Right hindlimb (tissue), 1 donor: ENCODE data around the gene CIB2.

Experiments
- DNase-seq: peaks from one replicate; pipeline ENCODE4 v3.0.0-alpha.2; 2018

Gene CIB2

GRCh38 chr15:78082743-78083110 is 48.5 kb downstream of the CIB2 start:
- DNase-seq, result no peak

DNA sequence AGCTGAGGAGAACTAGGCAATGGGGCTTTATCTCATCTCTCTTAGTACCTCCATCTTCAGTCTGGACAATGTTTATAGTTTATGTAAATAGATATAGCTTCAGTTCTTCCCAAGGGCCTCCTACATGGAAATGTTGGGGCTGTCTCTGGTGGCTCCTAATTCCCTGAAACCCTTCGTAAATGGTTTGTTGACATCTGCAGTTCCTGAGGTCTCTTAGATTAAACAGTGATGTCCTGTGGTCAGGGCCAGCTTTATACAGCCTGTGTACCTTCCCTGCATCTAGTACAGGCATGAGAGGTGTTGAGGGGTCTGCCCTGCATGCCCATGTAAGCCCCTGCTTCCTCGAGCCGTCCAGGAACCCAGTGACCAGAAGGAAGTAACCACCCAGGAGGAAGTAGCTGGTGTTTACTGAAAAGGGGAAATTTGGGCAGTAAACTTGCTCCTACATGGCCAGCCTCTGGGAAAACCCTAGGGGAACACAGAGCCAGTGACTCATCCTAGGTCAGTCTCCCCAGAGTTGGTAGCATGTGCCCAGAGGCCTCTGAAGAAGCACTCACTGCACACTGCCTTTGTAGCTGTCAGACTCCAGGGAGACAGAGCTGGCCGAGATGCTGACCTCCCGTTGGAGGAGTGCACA is 49.0 kb downstream of the CIB2 start:
- DNase-seq, result no peak

DNA sequence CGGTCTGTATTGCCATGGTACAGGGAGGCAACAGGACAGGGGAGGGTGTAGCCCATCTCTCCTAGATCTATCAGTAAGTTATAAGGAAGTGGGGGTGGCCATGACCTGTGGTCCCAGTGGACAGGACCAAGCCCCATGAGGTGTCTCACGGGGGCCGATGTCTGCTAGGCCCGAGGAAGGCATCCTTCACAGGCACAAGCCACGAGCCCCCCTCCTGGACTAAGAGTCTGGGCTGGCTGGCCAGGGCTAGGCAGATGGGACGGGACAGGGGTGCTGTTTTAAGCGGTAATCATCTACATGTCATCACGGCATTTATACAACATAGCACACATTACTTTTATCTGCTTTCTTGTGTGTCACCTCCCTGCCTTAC is 51.2 kb downstream of the CIB2 start:
- no peak for DNase-seq

GRCh38 chr15:78079298-78080087 is 51.8 kb downstream of the CIB2 start:
- no peak for DNase-seq

DNA sequence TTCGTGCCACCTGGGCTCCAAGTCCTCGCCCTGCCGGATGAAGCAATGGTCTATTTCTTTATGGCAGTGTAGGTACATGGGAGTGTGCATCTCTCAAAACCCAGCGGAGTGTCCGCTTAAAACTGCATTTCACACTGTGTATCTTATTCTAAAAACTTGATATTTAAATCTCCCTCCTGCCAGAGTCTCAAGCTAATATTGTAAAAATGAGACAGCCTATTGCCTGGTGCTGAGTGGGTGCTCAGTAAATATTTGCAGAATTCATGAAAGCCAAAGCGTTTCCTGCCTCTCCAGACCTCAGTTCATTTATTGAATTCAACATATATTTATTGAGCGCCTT is 53.4 kb downstream of the CIB2 start:
- DNase-seq, result no peak

- DNase-seq, result peak; percentile 73
Measured at GRCh38 chr15:78077053-78077870, 54.0 kb downstream of the CIB2 start, which contains the start of gene TBC1D2B. Gene TBC1D2B, minus strand, starts transcription at chr15:78077711. Its CDS starts 59 bp downstream, at chr15:78077652.

DNA sequence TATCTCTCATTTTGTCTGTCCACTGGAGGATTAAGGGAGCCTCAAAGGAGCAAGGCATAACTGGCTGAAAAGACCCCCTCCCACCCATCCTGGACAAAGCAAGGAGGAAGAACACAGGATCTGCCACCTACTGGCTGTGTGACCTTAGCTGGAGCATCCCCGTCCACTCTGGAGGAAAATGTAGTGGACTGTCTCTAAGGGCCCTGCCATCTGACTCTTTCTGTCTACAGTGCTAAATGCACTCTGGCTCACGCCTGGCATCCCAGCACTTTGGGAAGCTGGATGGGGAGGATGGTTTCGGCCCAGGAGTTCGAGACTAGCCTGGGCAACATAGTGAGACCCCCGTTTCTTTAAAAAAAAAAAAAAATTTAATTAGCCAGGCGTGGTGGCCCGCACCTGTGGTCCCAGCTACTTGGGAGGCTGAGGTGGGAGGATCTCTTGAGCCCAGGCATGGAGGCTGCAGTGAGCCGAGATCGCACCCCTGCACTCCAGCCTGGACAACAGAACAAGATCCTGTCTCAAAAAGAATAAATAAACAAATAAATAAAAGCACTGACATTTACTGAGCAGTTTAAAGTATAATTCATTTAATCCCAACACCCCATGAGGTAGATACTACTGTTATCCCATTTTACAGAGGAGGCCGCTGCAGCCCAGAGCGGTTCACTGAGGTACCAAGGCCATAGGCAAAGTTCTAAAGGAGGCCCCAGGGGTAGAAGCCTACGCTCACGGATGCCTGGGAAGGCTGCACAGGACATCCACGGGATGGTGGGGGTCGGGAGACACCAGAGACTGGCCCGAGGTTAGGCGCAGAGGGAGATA is 54.8 kb downstream of the CIB2 start:
- DNase-seq, result no peak

DNA sequence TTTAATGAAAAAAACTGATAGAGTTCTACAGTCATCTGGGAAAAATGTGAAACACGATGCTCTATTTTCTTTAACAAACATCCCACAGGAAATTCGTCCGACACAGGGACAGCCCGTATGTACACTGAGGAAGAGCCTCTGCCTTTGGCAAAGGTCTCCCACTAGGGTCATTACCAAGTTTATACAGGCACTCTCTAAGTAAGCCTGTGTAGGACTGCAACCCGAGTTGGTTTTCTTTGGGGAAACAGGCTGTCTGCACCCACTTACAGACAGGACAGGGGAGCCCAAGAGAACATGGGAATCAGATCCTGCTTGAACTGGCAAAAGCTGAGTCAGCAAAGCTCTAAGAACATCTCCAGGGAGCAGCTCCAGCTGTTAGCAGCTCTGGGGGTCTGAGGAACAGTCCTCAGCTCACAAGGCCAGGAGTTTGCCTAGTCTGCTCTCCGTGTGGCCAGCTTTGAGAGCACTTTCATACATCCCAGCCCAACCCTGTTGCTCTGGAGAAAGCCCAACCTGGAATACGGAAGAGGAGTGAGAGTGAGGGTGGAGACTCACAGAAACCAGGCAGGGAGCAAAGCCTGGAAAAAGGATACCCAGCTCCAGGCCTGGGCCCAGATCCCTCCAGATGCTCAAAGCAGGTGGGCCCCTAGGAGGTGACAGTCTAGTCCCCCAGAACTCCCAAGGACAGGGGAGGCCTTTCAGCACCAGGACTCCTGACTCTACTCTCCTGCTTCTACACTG is 55.6 kb downstream of the CIB2 start:
- DNase-seq, result peak; percentile 82

- no peak for DNase-seq
Measured at GRCh38 chr15:78073046-78073787, 58.0 kb downstream of the CIB2 start.

DNA sequence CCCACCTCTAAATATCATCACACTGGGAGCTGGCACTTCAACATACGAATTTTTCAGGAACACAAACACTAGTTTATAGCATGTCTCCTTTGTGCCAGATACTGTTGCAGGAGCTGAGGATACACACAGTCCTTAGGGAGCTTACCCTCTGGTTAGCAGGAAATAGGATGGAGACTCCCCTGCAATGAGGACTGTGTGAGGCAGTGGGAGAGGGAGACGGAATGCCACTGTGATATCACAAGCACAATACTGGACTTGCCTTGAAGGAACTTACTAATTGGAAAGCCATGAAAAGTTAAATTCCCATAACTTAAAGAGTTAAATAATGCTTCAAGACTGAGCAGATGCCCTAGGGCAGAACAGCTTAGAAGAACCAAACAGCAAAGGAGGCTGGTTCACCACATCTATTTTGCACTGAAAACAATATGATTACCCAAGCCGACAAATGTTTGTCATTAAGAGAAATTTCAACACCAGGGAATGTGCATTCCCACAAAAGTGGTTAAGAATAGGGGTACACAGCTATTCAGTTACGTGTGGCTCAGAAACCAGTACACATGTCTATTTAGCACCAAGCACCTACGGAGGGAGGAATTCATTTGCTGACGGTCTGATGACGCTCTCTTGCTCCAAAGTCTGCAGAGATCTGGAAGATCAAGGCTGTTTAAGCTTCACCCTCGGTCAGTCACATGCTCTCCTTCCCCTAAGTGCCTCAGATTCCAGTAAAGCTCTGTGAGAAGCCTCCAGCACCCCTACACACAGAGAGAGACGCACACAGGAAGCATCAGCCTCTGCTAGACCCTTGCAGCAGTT is 59.0 kb downstream of the CIB2 start:
- DNase-seq, result peak; percentile 58

DNA sequence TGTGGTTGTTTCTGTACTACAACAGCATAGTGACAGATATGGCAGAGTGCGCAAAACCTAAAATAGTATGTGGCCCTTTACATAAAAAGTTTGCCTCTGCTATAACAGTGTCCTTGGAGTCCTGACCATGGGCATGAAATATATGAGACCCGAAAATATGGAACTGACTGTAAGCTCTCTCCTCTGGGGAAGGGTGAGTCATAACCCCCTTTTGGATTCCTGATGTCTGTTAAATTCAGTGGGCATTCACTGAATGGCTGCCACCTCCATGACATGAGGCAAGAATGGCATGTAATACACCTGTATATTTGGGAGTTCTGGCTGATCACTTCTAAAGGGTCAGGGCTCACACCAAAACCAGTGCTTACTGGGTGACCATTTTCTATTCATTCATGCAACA is 59.9 kb downstream of the CIB2 start:
- no peak for DNase-seq

DNA sequence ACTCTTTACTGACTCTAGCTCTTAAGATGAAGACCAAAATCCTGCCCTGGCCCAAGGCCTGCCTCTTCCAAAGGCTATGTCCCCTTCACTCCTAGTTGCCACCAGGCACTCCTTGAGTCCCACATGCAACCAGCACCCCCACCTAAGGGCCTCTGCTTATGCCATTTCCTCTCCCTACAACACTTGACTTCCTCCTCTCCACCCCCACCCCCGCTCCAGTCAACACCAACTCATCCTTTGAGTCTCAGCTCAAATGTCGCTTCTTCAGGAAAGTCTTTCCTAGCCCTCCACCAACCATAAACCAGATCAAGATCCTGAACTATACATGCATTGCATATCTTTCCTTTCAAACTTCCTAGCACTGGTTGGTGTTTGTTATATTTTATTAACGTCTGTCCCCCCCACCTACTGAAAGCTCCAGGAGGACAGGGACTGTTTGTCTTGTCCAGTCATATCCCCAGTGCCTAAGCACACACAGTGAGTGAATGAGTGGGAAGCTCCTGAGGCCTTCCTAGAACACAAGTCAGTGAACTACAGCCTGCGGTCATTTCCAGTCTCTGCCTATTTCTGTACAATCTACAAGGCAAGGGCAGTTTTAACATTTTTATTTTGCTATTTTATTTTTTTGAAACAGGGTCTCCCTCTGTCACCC is 61.1 kb downstream of the CIB2 start:
- DNase-seq, result no peak

GRCh38 chr15:78069462-78070029 is 61.7 kb downstream of the CIB2 start:
- no peak for DNase-seq

- DNase-seq, result no peak
Measured at GRCh38 chr15:78069052-78069414, 62.2 kb downstream of the CIB2 start.

GRCh38 chr15:78067328-78068228 is 63.7 kb downstream of the CIB2 start:
- peak; percentile 51 for DNase-seq

GRCh38 chr15:78065973-78066946 is 65.0 kb downstream of the CIB2 start:
- DNase-seq, result no peak

DNA sequence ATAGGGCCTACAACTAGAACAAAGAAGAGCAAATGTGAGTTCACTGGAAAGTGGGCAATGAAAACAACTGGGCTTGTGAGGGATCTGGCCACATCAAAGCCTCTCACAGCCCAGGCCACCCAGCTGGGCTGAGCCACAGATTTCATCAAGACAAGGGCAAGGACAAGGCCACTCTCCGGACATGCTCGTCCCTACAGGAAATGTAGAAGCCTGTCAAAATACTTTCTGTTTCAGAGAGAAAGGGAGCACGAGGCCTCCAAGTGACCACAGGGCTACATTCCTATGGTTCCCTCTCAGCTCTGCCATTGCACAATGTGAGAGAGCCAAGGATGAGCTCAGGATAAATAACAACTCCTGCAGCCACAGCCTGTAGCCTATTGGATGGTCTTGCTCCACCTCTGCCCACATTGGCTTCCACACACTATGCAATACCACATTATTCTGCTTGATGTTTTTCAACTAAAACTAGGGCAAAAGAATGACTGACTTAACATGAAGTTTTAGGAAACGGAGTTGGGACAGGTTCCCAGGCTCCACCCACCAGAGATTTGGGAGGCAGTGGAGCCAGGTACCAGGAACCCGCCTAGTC is 65.9 kb downstream of the CIB2 start:
- DNase-seq, result peak; percentile 68
